Left renal pelvis (tissue), 4 donors: ENCODE data around the gene UBN2. TPM values are rescaled to one million over a fixed set of nuclear protein-coding genes. Genes with fewer than 3 reads are reported as not detected.

Experiments used
- DNase-seq, 4 donors: peaks; one replicate each; pipeline ENCODE4 v3.0.0-alpha.2; 2013; ENCODE audit warnings: low read depth in 4 of 4, low spot score in 3 of 4
- polyA plus RNA-seq, 4 donors: library from polyadenylated mRNA; unstranded; fragments of 120-200 nt; gene quantifications; one replicate each; pipeline ENCODE4 v1.2.1, GENCODE V29; 2013; ENCODE audit not compliant: insufficient read length in 4 of 4

UBN2 gene
- polyA plus RNA-seq, 4 donors = 11.6 to 22.9 (median 14.2) TPM

DNA sequence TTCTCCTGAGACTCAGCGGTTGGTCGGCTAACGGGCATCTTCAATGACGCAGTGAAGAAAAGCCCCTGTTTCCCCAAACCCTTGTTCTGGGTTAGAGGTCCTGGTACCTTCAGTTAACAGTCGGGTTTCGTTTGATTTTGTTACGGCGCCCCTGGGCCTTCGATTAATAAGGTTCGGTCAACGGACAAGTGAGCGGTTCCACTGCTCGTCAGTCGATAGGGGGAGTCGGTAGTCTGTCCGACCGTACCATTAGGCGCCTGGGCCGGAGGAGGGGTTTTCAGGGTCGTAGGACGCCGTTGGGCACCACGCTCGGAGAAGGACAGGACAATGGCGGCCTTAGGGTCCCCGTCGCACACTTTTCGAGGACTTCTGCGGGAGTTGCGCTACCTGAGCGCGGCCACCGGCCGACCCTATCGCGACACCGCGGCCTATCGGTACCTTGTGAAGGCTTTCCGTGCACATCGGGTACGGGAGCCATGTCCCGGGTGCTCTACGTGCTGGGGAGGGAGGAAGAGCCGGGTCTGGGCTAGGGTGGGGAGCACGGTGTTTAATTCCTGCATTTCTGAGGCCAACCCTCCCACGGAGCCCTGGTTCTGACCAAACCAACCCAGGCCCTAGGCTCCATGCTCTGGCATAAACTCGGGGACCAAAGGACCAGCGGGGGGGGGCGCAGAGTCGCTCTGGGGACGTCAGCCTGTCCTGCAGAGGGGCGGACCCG, 110.2 kb downstream of the UBN2 start, which contains the start of gene FMC1:
FMC1 (plus strand) TSS at position 280 of the 718 bp plus-strand sequence; CDS start at position 328, 48 bp downstream.
- peak; percentile 87 to 93 (median 89) for DNase-seq

DNA sequence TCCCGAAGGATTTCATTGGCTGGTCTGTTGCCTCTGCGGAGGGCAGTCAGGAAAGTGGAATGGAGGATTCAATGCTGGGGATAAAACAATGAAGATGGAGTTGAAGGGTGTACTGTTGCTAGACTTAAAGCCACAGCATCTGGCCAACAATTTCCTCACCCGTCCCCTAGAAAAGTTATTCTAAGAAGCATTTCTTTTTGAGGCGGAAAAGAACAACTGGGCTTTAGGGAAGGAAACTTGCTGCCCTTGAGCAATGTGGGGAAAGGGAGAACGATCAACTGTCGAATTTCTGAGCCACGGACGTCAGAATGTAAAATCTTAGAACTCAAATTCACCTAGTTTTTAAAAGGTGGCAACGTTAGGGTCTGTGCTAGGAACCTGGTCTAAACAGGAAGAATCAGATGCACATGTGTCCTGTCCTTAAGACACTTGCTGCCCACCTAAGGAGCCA, 110.8 kb downstream of the UBN2 start:
- no peak for DNase-seq

DNA sequence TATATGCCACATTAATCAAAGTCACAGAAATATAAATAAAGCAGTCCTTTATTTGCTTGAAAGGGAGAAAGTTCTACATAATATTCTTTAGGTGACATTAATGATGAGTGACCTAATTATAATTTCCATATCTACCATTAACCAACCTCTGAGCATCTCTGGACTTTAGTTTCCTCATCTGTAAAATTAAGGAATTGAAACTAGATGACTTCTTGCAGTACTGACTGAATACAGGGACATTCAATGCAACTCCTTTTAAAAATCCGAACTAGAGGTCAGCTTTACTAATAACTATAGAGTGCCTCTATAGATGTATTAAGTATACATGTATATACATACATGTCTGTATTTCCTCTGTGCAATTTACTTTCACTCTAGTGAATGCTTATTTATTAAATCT, 114.0 kb downstream of the UBN2 start:
- no peak for DNase-seq

DNA sequence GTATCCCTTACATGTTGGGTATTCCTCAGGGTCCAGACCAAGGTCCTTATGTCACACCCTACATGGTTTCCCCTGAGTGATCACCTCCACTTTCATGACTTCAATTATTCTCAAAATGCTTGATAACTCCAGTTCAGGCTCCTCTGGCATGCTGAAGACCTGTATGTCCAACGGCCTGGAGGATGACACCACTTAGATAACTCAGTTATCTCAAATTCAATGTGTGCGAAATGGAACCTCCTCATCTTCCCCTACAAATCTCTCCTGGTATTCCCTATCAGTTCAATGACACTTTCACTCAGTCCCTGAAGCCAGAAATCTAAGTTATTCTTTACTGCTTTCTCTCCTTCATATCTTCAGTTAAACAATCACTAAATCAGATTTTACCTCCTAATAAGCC, 120.0 kb downstream of the UBN2 start:
- DNase-seq = no peak

DNA sequence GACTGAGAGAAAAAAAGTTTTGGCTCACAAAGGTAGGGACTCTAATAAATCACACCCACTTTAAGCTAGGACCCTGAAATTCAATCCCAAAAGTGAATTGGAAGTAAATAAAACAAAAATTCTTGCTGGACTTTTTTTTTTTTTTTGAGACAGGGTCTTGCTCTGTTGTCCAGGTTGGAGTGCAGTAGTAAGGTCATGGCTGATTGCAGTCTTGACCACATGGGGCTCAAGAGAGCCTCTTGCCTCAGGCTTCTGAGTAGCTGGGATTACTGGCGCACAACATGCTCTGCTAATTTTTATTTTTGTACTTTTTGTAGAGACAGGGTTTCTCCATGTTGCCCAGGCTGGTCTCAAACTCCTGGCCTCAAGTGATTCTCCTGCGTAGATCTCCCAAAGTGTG, 123.7 kb downstream of the UBN2 start:
- DNase-seq = no peak

DNA sequence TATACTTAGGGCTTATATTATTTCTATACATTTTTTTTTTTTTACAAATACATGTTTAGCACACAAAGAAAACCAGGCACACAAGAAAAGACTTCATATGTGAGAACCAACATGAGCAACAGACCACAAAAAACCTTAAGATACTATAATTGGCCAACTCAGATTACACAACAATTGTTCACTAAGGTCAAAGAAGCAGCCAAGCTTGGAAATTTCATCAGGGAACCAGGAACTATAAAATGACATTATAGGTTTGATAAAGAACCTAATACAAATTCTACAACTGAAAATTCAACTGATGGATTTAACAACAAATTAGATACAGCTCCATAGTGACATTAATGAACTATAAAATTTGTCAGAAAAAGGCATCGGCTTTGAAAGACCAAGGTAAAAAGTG, 124.3 kb downstream of the UBN2 start:
- DNase-seq = no peak

Other genes with a start within 250 kb of the UBN2 start
- gene KIAA1549, start 249.8 kb upstream of the UBN2 start, polyA plus RNA-seq = 10 to 100 TPM; 12.4 to 14.4 (median 13.3) TPM
- 10 to 100 TPM; 19.6 to 24.9 (median 21.4) TPM for gene ZC3HAV1L, start 195.2 kb upstream of the UBN2 start, polyA plus RNA-seq
- gene ZC3HAV1, start 121.5 kb upstream of the UBN2 start, polyA plus RNA-seq = 10 to 100 TPM; 19.5 to 22.7 (median 20.8) TPM
- 10 to 100 TPM; 12.4 to 25.0 (median 22.2) TPM for gene FMC1, start 110.1 kb downstream of the UBN2 start, polyA plus RNA-seq
- 100 to 1,000 TPM; 113 to 158 (median 144) TPM for gene LUC7L2, start 128.7 kb downstream of the UBN2 start, polyA plus RNA-seq